Endothelial cell of umbilical vein (primary cell): Measurements from ENCODE around the gene HIVEP1. TPM values are rescaled to one million over a fixed set of nuclear protein-coding genes. Genes with fewer than 3 reads are reported as not detected.
A peak's percentile ranks its signal among the peaks of the same experiment; 100 is the strongest.

ENCODE experiments used
- BruUV-seq: library from RNA; stranded (reverse); fragments of 400-500 nt; replicated peaks from 2 replicates; lab custom pipeline; 2021; lab: Mats Ljungman, UMichigan
- CTCF ChIA-PET: fragments of 300-600, 350-600 bp; sonication (Branson Sonifier 250); formaldehyde crosslinking; loops from one replicate; lab custom pipeline; 2021; ENCODE audit warnings: antibody characterized with exemption, inconsistent platforms; lab: Charles Lee
- POLR2A ChIA-PET: fragments of 300-600, 350-600 bp; sonication (Branson Sonifier 250); formaldehyde crosslinking; loops from one replicate; lab custom pipeline; 2021; ENCODE audit warnings: antibody characterized with exemption, inconsistent platforms; lab: Charles Lee
- DNase-seq: peaks from one replicate; pipeline ENCODE4 v3.0.0-alpha.2; 2011; ENCODE audit warnings: low read depth, low spot score
- FAIRE-seq: peaks from 2 replicates; lab custom pipeline; 2011; peaks lifted over from hg19 to GRCh38; lab: Jason Lieb, UNC
- H2AFZ ChIP-seq: 2 replicates; pipeline ENCODE4 v1.6.0; 2012; ENCODE audit warnings: low read depth, low read length, control low read depth, inconsistent platforms
- H3K27ac ChIP-seq: 2 replicates; pipeline ENCODE4 v1.5.1; 2011; ENCODE audit warnings: low read depth, mild to moderate bottlenecking, control low read depth, low read length, moderate library complexity; ENCODE audit not compliant: insufficient read depth
- H3K27me3 ChIP-seq, 2 experiments: 2 replicates each; pipeline versions ENCODE4 v1.6.0 to v1.6.1; 2011; ENCODE audit warnings: low read length in 2 of 2, mixed read lengths in 1 of 2; ENCODE audit not compliant: control insufficient read depth in 2 of 2, insufficient read depth in 2 of 2
- H3K36me3 ChIP-seq, 2 experiments: 2 replicates in 1 of 2; 3 replicates in 1 of 2; pipeline ENCODE4 v1.5.1; 2011; ENCODE audit warnings: low read length in 2 of 2, mild to moderate bottlenecking in 1 of 2, moderate library complexity in 1 of 2; ENCODE audit not compliant: control insufficient read depth in 2 of 2, insufficient read depth in 2 of 2; ENCODE audit errors: extremely low read depth in 1 of 2
- H3K4me1 ChIP-seq: 3 replicates; pipeline ENCODE4 v1.5.1; 2011; ENCODE audit warnings: mild to moderate bottlenecking, low read length; ENCODE audit not compliant: control insufficient read depth, insufficient read depth; ENCODE audit errors: extremely low read depth
- H3K4me2 ChIP-seq: 2 replicates; pipeline ENCODE4 v1.6.1; 2011; ENCODE audit warnings: low read length, control low read depth, mixed read lengths; ENCODE audit not compliant: insufficient read depth
- H3K4me3 ChIP-seq, 3 experiments: fragments of 200-600 bp in 1 of 3; sonication (generic), shearing (Covaris generic) in 1 of 3; replicated peaks in 1 of 3; 2 replicates each; pipeline ENCODE4 v1.5.1; 2011 to 2016; ENCODE audit warnings: control low read depth in 3 of 3, low read length in 3 of 3, mild to moderate bottlenecking in 2 of 3, inconsistent platforms in 1 of 3, low read depth in 1 of 3, moderate library complexity in 1 of 3; ENCODE audit not compliant: insufficient read depth in 1 of 3
- H3K79me2 ChIP-seq: 2 replicates; pipeline ENCODE4 v1.6.0; 2012; ENCODE audit warnings: low read length, inconsistent platforms; ENCODE audit not compliant: control insufficient read depth, insufficient read depth
- H3K9ac ChIP-seq: replicated peaks from 2 replicates; pipeline ENCODE3; 2011; ENCODE audit warnings: low read length, control low read depth; ENCODE audit not compliant: insufficient read depth; ENCODE audit errors: extremely low read depth
- H3K9me1 ChIP-seq: replicated peaks from 3 replicates; pipeline ENCODE4 v1.6.0; 2011; ENCODE audit warnings: mild to moderate bottlenecking, low read length; ENCODE audit not compliant: control insufficient read depth, insufficient read depth; ENCODE audit errors: extremely low read depth
- H3K9me3 ChIP-seq: replicated peaks from 2 replicates; pipeline ENCODE4 v1.5.1; 2012; ENCODE audit warnings: low read length, inconsistent platforms; ENCODE audit not compliant: control insufficient read depth, insufficient read depth
- H4K20me1 ChIP-seq: replicated peaks from 2 replicates; pipeline ENCODE3; 2011; ENCODE audit warnings: mild to moderate bottlenecking, low read length; ENCODE audit not compliant: control insufficient read depth, insufficient read depth; ENCODE audit errors: extremely low read depth
- EZH2 ChIP-seq: IDR thresholded peaks from 2 replicates; pipeline ENCODE4 v1.6.1; 2012; ENCODE audit warnings: borderline replicate concordance, low read depth, mild to moderate bottlenecking, moderate library complexity, low read length, inconsistent platforms; ENCODE audit not compliant: severe bottlenecking
- FOS ChIP-seq: IDR thresholded peaks from 2 replicates; pipeline ENCODE4 v1.6.1; 2011; ENCODE audit warnings: mild to moderate bottlenecking, low read length, moderate library complexity, borderline replicate concordance; ENCODE audit not compliant: insufficient read depth
- GATA2 ChIP-seq: IDR thresholded peaks from 2 replicates; pipeline ENCODE4 v1.7.0; 2011; ENCODE audit warnings: low read depth, mild to moderate bottlenecking, moderate library complexity, mixed read lengths, low read length; ENCODE audit not compliant: insufficient read length, insufficient read depth
- JUN ChIP-seq: IDR thresholded peaks from 2 replicates; pipeline ENCODE4 v1.6.1; 2011; ENCODE audit warnings: borderline replicate concordance, low read depth; ENCODE audit not compliant: insufficient read length, insufficient read depth
- MAX ChIP-seq: IDR thresholded peaks from 2 replicates; pipeline ENCODE4 v1.6.1; 2011; ENCODE audit not compliant: insufficient read depth, insufficient read length
- POLR2A ChIP-seq: IDR thresholded peaks from 2 replicates; pipeline ENCODE4 v1.6.1; 2012; ENCODE audit warnings: low read depth, mild to moderate bottlenecking, control low read depth, low read length
- POLR2AphosphoS5 ChIP-seq: IDR thresholded peaks from 2 replicates; pipeline ENCODE4 v1.6.1; 2012; ENCODE audit warnings: low read depth, mild to moderate bottlenecking, control low read depth, low read length, moderate library complexity; ENCODE audit not compliant: insufficient read depth
- dilution Hi-C: fragments of 300-500 bp; cut with MboI; formaldehyde crosslinking; loops from one replicate; pipeline ENCODE4 v1.15.0; 2019; ENCODE audit warnings: low sequenced_read_pairs; ENCODE audit not compliant: extremely low pct_ligation_motif_present
- intact Hi-C: fragments of 100-400 bp; cut with micrococcal nuclease; formaldehyde crosslinking; loops from one replicate; pipeline ENCODE4 v1.10.0; 2022
- polyA plus RNA-seq, 4 experiments: library from polyadenylated mRNA; depleted of rRNA in 3 of 4; stranded (reverse) in 3 of 4; unstranded in 1 of 4; fragments of >200 nt; gene quantifications; 2 replicates each; pipeline versions ENCODE4 v1.2.1 to v1.2.3, GENCODE V29; 2011 to 2012; ENCODE audit warnings: missing spikeins in 1 of 4
- total RNA-seq: library from RNA; stranded (reverse); gene quantifications from 2 replicates; pipeline ENCODE4 v1.2.3, GENCODE V29; 2021

Gene HIVEP1
- total and polyA plus RNA-seq, 2 donors (not counting 3 experiments of a cell fraction or from before 2014, with no cell fraction given) = 33.5 to 49.2 TPM

DNA sequence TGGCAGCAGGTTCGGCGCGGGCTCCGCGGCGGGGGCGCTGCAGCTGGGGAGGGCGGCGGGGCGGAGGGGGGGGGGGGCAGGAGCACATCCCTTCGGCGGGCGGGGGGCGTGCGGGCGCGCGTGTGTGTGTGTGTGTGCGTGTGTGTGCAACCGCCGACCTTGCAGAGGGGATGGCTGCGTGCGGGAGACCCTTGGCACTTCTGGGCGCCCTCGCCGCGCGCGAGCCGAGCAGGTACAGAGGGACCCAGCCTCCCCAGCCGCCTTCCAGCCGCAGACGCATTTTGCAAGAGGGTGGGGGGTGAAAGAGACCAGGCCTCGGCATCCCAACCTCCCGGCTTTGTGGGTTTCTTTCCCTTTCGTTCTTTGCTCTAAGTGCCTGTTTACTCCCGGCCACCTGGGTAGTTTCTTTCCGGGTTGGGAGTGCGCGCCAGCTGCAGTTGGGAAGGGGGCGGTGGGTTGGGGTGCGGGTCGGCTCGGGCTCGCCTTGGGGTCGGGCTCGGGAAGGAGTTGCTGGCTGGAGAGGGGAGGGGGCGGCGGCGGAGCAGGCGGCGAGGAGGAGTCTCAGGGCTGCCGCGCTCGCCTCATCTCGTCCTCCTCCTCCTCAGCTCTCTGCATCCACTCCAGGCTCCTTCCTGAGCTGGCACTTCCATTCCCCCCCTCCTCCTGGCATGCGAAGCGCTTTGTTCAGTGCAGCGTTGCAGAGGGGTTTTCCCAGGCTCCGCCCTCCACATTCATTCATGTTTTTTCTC is 620 bp downstream of the HIVEP1 start:
- Histone ChIP-seq H3K9me1 (no peaks in the 10 kb centered on the region), H3K79me2 (peaks cover 42% of the 10 kb centered on the region), H3K4me2 (peak overlapping the region; percentile 96), H3K4me1 (peaks cover 38% of the 10 kb centered on the region), H3K9me3 (no peaks in the 10 kb centered on the region), H3K36me3 (peaks cover 5 to 6% of the 10 kb centered on the region in 2 experiments), H4K20me1 (no peaks in the 10 kb centered on the region), H2AFZ (peak overlapping the region; percentile 13), H3K9ac (peak overlapping the region; percentile 96), H3K4me3 (peak overlapping the region; percentile 62 to 92 (median 71)), H3K27ac (peak overlapping the region; percentile 95), H3K27me3 (no peaks in the 10 kb centered on the region)
- intact Hi-C loops = loop anchor here (1.0 to 10.0 kb wide), 6 partner anchors 59 to 798 kb away; no protein-coding TSS in a partner anchor
- TF ChIP-seq FOS = no peak
- TF ChIP-seq POLR2AphosphoS5 = peak; percentile 58
- no peak for TF ChIP-seq EZH2
- no peak for TF ChIP-seq JUN
- TF ChIP-seq POLR2A = peak; percentile 67
- no peak for TF ChIP-seq MAX
- no peak for TF ChIP-seq GATA2
- dilution Hi-C loops = no loop called here
- peak; percentile 94 for DNase-seq
- FAIRE-seq = peak; percentile 90
- ChIA-PET CTCF (interaction anchor here (0.6 to 4.4 kb wide), 9 partner anchors 11 to 780 kb away, joined by 3 to 41 read pairs (median 4); partner anchors contain the start of genes EDN1 and NEDD9), POLR2A (interaction anchor here (0.6 to 3.4 kb wide), 8 partner anchors 12 to 405 kb away, joined by 3 to 29 read pairs (median 4); partner anchors contain the start of gene EDN1)
- TSS peak; percentile 29 for BruUV-seq
